ENCODE results near the gene PLA2R1.

DNA sequence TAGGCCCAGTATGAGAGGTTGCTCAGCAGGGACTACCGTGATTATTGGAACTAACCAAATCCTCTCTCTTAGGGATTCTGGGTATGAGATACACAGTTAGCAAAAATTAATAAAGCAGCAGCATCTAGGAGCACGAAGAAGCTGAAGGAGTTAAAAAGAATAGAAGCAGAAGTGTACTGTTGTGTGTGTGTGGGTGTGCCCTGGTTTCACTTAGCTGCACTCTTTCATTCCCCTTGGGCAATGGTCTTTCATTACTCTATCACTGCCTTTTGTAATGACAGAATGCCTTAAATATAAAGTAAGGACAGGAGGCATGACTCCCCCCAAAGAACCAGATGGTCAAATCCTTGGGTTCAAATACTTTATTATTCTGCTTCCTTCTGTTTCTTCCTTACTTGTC, 148.5 kb downstream of the PLA2R1 start:
- TF ChIP-seq, protein P1, sequence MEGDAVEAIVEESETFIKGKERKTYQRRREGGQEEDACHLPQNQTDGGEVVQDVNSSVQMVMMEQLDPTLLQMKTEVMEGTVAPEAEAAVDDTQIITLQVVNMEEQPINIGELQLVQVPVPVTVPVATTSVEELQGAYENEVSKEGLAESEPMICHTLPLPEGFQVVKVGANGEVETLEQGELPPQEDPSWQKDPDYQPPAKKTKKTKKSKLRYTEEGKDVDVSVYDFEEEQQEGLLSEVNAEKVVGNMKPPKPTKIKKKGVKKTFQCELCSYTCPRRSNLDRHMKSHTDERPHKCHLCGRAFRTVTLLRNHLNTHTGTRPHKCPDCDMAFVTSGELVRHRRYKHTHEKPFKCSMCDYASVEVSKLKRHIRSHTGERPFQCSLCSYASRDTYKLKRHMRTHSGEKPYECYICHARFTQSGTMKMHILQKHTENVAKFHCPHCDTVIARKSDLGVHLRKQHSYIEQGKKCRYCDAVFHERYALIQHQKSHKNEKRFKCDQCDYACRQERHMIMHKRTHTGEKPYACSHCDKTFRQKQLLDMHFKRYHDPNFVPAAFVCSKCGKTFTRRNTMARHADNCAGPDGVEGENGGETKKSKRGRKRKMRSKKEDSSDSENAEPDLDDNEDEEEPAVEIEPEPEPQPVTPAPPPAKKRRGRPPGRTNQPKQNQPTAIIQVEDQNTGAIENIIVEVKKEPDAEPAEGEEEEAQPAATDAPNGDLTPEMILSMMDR (IDR thresholded peaks at IDR 0.05): no peak
- no peak for TF ChIP-seq POLR2A (IDR thresholded peaks at IDR 0.05)

Data from lower leg skin (tissue), 3 donors.